ENCODE data around the gene AASS.

DNA sequence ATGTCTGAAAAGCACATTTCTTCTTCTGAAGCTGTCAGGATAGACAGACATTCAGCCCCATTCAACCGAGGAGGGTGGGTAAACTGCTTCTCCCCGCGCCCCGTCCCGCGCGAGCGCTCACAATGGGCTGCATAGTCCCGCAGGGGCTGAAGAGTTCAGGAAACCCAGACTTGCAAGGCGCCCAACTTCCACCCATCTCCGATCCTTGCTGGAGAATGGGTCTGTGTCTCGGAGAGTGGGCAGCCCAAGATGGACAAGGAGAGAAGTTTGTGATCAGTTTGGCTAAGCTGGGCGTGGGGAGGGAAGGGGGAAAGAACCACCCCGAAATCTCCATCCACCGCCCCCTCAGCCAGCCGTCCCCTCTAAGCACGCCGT lies 686 bp downstream of the AASS start:
- TF ChIP-seq CTCF (IDR thresholded peaks at IDR 0.05), result no peak
- no peak for TF ChIP-seq POLR2A (IDR thresholded peaks at IDR 0.05)

Data from adrenal gland (tissue), 5 donors.